ENCODE data around the gene TOX4.
"Not testable (repeated sequence)": the region's sequence is repeated elsewhere in the genome, so short reads cannot be mapped to it uniquely, and the experiment has no call there.

Gene TOX4

GRCh38 chr14:21539189-21539940 lies 62.4 kb downstream of the TOX4 start:
- no peaks in the 10 kb centered on the region for H3K36me3 Mint-ChIP-seq (ENCODE audit: low read depth)
- peak overlapping the region; percentile 90 for H3K27ac Mint-ChIP-seq
- peak overlapping the region; percentile 39 for H3K4me3 Mint-ChIP-seq
- H3K4me1 Mint-ChIP-seq: peaks cover 67% of the 10 kb centered on the region
- DNase-seq: no peak
- H3K27me3 Mint-ChIP-seq (ENCODE audit: low read depth, poor library complexity): peaks cover 18% of the 10 kb centered on the region
- no peak for TF ChIP-seq CTCF (IDR thresholded peaks at IDR 0.05)
- no peaks in the 10 kb centered on the region for H3K9me3 Mint-ChIP-seq

GRCh38 chr14:21541413-21542074 lies 64.5 kb downstream of the TOX4 start:
- H3K27me3 Mint-ChIP-seq (ENCODE audit: low read depth, poor library complexity): no peaks in the 10 kb centered on the region

GRCh38 chr14:21543521-21543960 lies 66.5 kb downstream of the TOX4 start:
- Mint-ChIP-seq H3K27ac (peak overlapping the region; percentile 82), H3K4me3 (peak overlapping the region; percentile 72), H3K36me3 (ENCODE audit: low read depth) (no peaks in the 10 kb centered on the region), H3K9me3 (no peaks in the 10 kb centered on the region), H3K4me1 (peaks cover 38% of the 10 kb centered on the region), H3K27me3 (ENCODE audit: low read depth, poor library complexity) (no peaks in the 10 kb centered on the region)
- TF ChIP-seq CTCF (IDR thresholded peaks at IDR 0.05): no peak
- no peak for DNase-seq

More at GRCh38 chr14:21541413-21542074, 64.5 kb downstream of the TOX4 start:
- Mint-ChIP-seq H3K4me3 (no peak overlapping the region), H3K4me1 (peaks cover 54% of the 10 kb centered on the region), H3K9me3 (no peaks in the 10 kb centered on the region), H3K36me3 (ENCODE audit: low read depth) (no peaks in the 10 kb centered on the region), H3K27ac (peak overlapping the region; percentile 43)
- DNase-seq: no peak
- TF ChIP-seq CTCF (IDR thresholded peaks at IDR 0.05): no peak

- Mint-ChIP-seq H3K27ac (peak overlapping the region; percentile 82), H3K9me3 (no peaks in the 10 kb centered on the region), H3K4me1 (peaks cover 34% of the 10 kb centered on the region), H3K4me3 (peak overlapping the region; percentile 72), H3K27me3 (ENCODE audit: low read depth, poor library complexity) (no peaks in the 10 kb centered on the region), H3K36me3 (ENCODE audit: low read depth) (no peaks in the 10 kb centered on the region)
- TF ChIP-seq CTCF (IDR thresholded peaks at IDR 0.05): no peak
- no peak for DNase-seq
Measured at GRCh38 chr14:21543963-21544362, 67.0 kb downstream of the TOX4 start.

GRCh38 chr14:21544588-21544987 lies 67.6 kb downstream of the TOX4 start:
- not testable (repeated sequence) for H3K9me3 Mint-ChIP-seq; H3K27me3 Mint-ChIP-seq (ENCODE audit: low read depth, poor library complexity); H3K36me3 Mint-ChIP-seq (ENCODE audit: low read depth); H3K27ac Mint-ChIP-seq; DNase-seq; H3K4me3 Mint-ChIP-seq
- H3K4me1 Mint-ChIP-seq: peaks cover 28% of the 10 kb centered on the region

Measured in nephron progenitor cell (in vitro differentiated cells).